GM18861 (cell line): ENCODE data around the gene NEO1.

Source experiments
- ATAC-seq: cut with Tn5 transposase; IDR thresholded peaks from one replicate; pipeline ENCODE4 v1.9.1; 2021; ENCODE audit not compliant: unreplicated experiment

NEO1 gene

GRCh38 chr15:73344056-73344455 lies 291.8 kb downstream of the NEO1 start:
- ATAC-seq, result no peak

- no peak for ATAC-seq
Measured at GRCh38 chr15:73345658-73346057, 293.4 kb downstream of the NEO1 start.

GRCh38 chr15:73346735-73347312 lies 294.6 kb downstream of the NEO1 start:
- ATAC-seq, result no peak

DNA sequence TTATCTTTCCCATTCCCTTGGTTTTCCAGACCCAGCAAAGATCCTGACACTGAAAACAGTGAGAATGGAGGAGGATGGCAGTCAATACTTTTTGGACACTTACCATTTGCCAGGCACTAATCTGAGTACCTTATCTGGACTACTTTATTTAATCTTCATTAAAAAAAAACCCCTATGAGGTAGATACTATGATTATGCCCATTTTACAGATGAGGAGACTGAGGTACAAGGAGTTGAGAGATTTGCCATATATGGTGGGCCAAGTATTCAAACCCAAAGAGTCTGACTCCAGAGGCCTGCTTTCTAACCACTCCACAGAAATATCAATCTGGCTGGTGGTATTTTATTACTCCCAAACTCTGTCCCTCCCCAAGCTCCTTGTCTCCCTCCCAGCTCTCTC lies 296.9 kb downstream of the NEO1 start:
- no peak for ATAC-seq

- ATAC-seq, result no peak
Measured at GRCh38 chr15:73352082-73352481, 299.8 kb downstream of the NEO1 start.

- ATAC-seq, result no peak
Measured at GRCh38 chr15:73353734-73354133, 301.5 kb downstream of the NEO1 start.

DNA sequence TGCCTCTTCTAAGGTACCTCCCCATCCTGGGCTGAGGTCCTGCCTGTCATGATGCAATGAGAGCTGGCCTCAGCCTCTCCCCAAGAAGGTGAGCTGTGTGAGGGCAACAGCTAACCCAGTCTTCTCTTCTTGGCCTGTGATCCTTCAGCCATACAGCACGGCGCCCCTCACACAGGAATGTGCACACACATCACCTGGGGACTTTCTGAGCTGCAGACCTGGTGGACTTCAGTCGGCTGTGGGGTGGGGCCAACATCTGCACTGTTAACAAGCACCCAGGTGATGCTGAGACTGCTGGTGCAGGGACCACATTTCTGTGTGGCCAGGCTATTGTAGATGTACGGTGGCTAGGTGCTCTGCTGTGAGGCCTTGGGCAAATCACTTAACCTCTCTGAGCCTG lies 302.0 kb downstream of the NEO1 start:
- ATAC-seq, result no peak
